ENCODE data around the gene CSNK2A2.

CSNK2A2 gene

GRCh38 chr16:58137581-58137980, 60.3 kb downstream of the CSNK2A2 start:
- no peak for DNase-seq

- DNase-seq = peak; percentile 100
Measured at GRCh38 chr16:58129097-58129936, 68.6 kb downstream of the CSNK2A2 start, which contains the start of gene CFAP20. Gene CFAP20 (minus strand): TSS chr16:58129381. CDS start chr16:58129115, 266 bp downstream.

GRCh38 chr16:58128711-58129096, 69.2 kb downstream of the CSNK2A2 start:
- peak; percentile 62 for DNase-seq

GRCh38 chr16:58128181-58128631, 69.7 kb downstream of the CSNK2A2 start:
- peak; percentile 11 for DNase-seq

DNA sequence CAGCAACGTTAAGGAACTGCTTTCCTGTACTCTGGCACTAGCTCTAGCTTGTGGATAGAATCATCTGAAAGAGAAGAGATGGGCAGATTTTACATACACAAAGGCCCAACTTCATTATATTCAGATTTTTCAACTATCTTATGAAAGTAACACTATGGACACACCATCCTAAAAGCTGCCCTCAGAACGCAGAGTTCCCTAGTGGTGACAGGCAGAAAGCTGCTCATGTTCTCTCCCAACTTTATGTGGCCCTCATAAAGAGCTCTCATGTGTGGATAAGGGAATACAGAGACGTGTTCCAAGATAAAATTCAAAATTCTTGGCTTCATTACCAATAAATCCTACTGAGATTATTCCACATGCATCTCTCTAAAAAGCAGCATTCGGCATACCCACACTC, 70.3 kb downstream of the CSNK2A2 start:
- DNase-seq = peak; percentile 6

- DNase-seq = peak; percentile 53
Measured at GRCh38 chr16:58127033-58127556, 70.8 kb downstream of the CSNK2A2 start.

- no peak for DNase-seq
Measured at GRCh38 chr16:58126451-58126961, 71.4 kb downstream of the CSNK2A2 start.

- DNase-seq = peak; percentile 32
Measured at GRCh38 chr16:58125781-58126335, 72.0 kb downstream of the CSNK2A2 start.

DNA sequence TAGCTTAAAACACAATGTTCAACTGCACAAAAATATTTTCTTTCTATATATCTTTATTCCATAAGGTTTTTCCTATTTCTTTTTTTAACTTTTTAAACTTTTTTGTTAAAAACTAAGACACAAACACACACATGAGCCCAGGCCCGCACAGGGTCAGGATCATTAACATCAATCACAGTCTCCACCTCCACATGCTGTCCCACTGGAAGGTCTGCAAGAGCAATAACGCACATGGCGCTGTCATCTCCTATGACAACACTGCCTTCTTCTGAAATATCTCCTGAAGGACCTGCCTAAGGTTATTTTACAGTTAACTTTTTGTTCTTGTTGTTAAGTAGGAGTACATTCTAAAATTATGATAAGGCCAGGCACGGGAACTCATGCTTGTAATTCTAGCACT, 72.9 kb downstream of the CSNK2A2 start:
- no peak for DNase-seq

GRCh38 chr16:58124601-58124915, 73.3 kb downstream of the CSNK2A2 start:
- DNase-seq = no peak

DNA sequence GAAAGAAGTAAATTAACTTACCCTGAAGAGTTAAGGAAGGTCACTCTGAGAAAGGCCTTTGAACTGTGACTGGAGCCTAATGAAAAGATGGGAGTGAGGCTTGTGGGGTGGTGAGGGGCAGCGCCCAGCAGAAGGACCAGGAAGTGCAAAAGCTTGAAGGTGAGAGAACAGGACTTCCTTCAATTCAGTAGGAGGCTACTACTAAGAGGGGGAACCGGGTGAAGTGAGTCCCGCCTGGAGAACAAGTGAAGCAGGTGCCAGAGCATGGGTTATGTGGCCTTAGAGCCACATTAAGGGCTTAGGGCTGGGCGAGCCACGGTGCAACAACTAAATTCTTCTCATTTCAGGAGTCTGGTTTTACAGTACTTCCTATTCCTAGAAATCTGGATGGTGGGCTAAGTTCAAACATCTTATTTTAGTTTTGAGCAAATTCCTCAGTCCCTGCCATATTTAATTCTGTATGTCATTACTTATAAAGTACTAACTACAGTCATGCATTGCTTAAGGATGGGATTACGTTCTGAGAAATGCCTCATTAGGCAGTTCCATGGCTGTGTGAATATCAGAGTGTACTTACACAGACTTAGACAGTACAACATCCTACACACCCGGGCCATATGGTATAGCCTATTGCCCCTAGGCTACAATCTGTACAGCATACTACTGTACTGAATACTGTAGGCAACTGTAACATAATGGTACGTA, 73.9 kb downstream of the CSNK2A2 start:
- no peak for DNase-seq

DNA sequence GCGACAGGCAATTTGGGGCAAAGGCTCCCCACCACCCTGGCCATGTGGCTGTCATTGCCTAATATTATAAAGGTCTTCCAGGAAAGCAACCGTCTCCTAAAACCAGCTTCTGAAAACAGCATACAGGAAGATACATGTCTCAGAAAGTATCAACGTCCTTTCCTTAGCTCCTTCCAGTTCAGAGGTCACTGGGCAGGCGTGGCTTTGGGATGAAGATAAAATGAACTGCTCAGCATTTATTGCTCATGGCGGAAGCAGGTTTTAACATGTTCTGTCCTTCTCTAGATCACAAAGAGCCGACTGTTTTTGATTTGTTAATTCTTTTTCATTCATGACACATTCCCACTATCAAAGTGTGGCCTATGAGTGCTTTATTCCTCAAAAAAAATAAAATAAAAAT, 76.8 kb downstream of the CSNK2A2 start:
- no peak for DNase-seq

DNA sequence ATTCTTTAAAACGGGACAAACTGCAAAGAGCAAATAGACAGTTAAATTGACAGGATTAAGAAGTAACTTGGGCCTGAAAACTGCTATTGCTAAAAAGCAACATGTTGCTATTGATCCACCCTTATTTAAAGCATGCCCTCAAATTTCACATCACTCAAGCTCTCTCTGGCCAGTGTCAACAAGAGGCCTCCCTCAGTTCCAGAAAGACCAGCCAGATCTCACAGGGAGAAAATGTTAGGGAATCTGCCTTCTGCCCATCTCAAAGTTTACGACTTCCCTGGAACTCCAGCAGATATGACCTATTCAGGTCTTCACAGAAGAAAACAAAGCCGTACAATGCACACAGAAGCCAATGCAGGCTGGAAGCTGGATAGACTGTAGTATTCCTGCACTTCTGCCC, 77.7 kb downstream of the CSNK2A2 start:
- DNase-seq = no peak

DNA sequence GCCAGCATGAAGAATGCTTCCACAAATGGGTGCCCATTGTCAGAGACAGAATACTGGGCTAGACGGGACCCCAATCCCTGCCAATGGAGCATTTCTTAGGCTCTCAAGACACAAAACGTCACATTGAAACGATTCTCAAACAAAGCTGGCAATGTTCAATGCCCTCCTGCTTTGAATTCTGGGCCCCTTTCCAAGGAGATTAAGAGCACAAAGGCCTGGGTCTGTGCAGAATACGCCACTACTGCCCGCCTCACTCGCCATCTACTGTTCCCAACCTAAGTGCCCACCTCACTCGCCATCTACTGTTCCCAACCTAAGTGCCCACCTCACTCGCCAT, 78.4 kb downstream of the CSNK2A2 start:
- DNase-seq = no peak

- DNase-seq = no peak
Measured at GRCh38 chr16:58118801-58119508, 79.0 kb downstream of the CSNK2A2 start.

- DNase-seq = no peak
Measured at GRCh38 chr16:58116529-58116928, 81.4 kb downstream of the CSNK2A2 start.

GRCh38 chr16:58116081-58116480, 81.8 kb downstream of the CSNK2A2 start:
- no peak for DNase-seq

DNA sequence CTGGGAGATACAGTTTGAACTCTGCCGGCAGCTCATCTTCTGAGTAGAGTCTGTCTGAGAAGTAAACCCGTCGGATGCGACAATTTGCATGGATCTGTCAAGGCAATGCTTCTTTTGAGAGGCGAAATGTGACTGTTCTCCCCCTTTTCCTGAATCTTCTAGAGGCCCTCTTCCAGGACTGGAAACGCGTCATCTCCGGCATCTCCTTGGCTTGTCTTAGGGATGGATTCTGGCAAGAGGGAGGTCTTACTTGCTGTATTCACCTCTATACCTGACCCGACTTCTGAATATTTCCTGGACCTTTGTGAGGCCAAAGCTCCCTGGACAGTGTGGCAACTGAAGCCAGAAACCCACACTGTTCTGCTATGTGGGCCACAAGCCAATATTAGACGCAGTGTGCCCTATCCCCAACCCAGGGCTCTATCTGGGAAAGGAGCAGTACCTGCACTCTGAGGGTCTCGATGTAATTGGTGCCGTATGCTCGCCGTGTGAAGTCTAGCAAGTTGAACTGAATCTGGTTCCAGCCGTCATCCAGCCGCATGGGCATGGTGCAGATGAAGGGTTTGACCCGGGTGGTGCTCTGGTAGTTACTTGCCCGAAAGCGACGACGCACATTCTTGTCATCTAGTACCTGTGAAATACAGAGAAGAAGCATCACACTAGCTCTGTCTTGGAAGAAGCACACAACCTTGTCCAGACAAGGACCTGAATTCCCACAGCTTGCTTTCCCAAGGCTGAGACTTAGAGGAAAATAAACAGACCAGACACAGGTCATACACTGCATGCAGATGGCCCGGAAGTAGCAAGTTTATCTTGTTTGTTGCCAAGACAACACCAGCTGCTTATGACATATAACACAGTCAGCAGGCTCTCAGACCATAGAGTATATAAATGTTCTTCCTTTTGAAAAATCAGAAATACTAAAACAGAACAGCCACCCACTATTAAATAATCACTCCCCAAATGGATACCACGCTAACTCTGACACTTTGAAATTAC, 82.8 kb downstream of the CSNK2A2 start:
- peak; percentile 67 for DNase-seq

DNA sequence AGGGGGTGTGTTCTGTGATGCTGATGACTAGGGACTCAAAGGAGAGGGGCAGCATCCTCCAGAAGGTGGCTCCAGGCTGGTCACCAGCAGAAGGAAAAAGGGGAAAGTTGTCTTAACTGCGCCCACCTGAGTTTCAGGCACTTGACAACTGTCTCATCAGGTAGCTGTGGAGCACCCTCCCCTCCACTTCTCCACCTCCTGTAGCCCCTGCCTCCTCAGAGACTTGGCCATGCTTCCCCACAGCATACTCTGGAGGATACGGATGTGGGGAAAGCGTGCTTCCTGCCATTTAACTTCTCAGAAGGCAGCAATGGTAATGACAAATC, 86.6 kb downstream of the CSNK2A2 start:
- no peak for DNase-seq

DNA sequence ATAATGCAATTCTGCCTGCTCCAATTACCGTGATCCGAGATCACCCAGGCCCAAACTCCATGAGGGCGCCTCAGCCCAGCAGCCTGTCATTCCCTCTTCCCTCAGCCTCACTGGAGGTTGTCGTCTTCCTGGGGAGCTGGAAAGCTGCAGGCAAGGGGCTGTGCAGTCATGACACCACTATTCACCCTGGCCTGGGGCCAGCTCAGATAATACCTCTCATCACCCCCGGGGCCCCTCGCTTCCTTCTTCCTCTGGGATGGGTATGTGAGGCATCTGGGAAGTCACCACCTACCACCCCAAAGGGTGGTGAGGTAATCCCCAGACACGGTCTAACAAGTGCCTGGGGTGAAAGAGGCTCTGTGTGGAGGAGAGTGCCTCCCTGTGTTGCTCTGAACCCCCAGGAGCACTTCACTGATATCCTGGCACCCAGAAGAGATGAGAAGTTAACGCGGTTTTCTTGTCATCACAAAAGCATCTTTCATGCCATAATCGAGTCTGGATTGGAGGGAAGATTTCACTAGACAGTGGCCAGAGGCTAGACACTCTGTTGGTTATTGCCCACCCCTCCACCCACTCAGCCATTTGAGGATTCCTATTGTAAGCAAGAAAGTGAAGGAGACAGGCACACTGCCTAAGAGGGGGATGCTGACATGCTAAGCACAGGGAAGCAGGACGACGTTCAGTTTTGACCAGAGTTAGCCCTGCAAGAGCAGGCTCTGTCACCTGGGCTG, 87.2 kb downstream of the CSNK2A2 start:
- no peak for DNase-seq

DNA sequence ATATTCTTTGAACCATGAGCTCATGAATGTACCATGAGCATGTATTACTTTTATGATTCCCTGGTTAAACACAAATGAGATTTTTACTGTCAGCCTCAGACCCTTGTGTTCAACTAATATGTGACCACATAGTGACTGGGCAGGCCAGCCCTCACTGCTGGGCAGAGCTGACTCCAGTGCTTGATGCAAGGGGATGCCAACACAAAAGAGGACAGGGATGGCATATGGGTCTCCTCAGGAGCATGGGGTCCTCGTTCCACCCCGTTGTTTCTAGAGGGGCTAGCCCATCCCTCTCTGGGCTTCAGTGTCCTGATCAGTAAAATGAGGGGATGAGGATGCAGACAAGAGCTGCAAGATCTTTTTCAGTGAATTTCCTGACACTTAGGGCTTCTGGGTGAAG, 88.0 kb downstream of the CSNK2A2 start:
- DNase-seq = no peak
